Activated CD8-positive, alpha-beta memory T cell treated with anti-CD3 and anti-CD28 coated beads for 24 hours (primary cell): ENCODE data around the gene KRT81.

Experiments used
- DNase-seq: peaks from one replicate; pipeline ENCODE4 v3.0.0-alpha.2; 2020

The KRT81 gene

GRCh38 chr12:52291267-52291935 is at the start of gene KRT81:
TSS of gene KRT81 (minus strand) at chr12:52291534. CDS start at chr12:52291465, 69 bp downstream.
- peak; percentile 26 for DNase-seq

GRCh38 chr12:52338241-52338960 is 47.1 kb upstream of the KRT81 start:
- DNase-seq: no peak

GRCh38 chr12:52337054-52337453 is 45.7 kb upstream of the KRT81 start:
- no peak for DNase-seq

- no peak for DNase-seq
These were observed 45.3 kb upstream of the KRT81 start for GRCh38 chr12:52336641-52337040.

GRCh38 chr12:52335598-52336262 is 44.4 kb upstream of the KRT81 start:
- DNase-seq: no peak

GRCh38 chr12:52334185-52334584 is 42.9 kb upstream of the KRT81 start:
- DNase-seq: no peak

GRCh38 chr12:52333321-52333720 is 42.0 kb upstream of the KRT81 start:
- DNase-seq: no peak

GRCh38 chr12:52332381-52332780 is 41.0 kb upstream of the KRT81 start:
- DNase-seq: no peak

- no peak for DNase-seq
These were observed 40.5 kb upstream of the KRT81 start for GRCh38 chr12:52331833-52332232.

GRCh38 chr12:52331039-52331438 is 39.7 kb upstream of the KRT81 start:
- DNase-seq: no peak

GRCh38 chr12:52327830-52328500 is 36.6 kb upstream of the KRT81 start:
- no peak for DNase-seq

GRCh38 chr12:52327052-52327829 is 35.9 kb upstream of the KRT81 start:
- peak; percentile 83 for DNase-seq

- no peak for DNase-seq
These were observed 32.8 kb upstream of the KRT81 start for GRCh38 chr12:52324153-52324444.

GRCh38 chr12:52323416-52324152 is 32.2 kb upstream of the KRT81 start:
- DNase-seq: no peak

GRCh38 chr12:52323001-52323400 is 31.7 kb upstream of the KRT81 start:
- no peak for DNase-seq

- no peak for DNase-seq
These were observed 30.7 kb upstream of the KRT81 start for GRCh38 chr12:52322069-52322468.

- no peak for DNase-seq
These were observed 30.1 kb upstream of the KRT81 start for GRCh38 chr12:52321418-52321817.

GRCh38 chr12:52320784-52321400 is 29.6 kb upstream of the KRT81 start, which contains the start of gene KRT83:
TSS of gene KRT83 (minus strand) at chr12:52321398. CDS start at chr12:52321335, 63 bp downstream.
- DNase-seq: no peak

- no peak for DNase-seq
These were observed 27.8 kb upstream of the KRT81 start for GRCh38 chr12:52319097-52319496.

- no peak for DNase-seq
These were observed 27.1 kb upstream of the KRT81 start for GRCh38 chr12:52318241-52318990.
